Glutamatergic neuron (in vitro differentiated cells): Measurements from ENCODE around the gene SLC30A3. TPM values are rescaled to one million over a fixed set of nuclear protein-coding genes. Genes with fewer than 3 reads are reported as not detected.
A peak's percentile ranks its signal among the peaks of the same experiment; 100 is the strongest.

Experiments used
- DNase-seq: peaks from one replicate; pipeline ENCODE4 v3.0.0; 2022
- H3K27ac Mint-ChIP-seq: one replicate; pipeline ENCODE4 v1.8.0; 2020; ENCODE audit warnings: mild to moderate bottlenecking, mixed read lengths, inconsistent platforms; ENCODE audit not compliant: unreplicated experiment
- H3K27me3 Mint-ChIP-seq: one replicate; pipeline ENCODE4 v1.8.0; 2020; ENCODE audit warnings: mild to moderate bottlenecking, moderate library complexity, mixed read lengths, inconsistent platforms; ENCODE audit not compliant: unreplicated experiment
- H3K36me3 Mint-ChIP-seq: one replicate; pipeline ENCODE4 v1.8.0; 2020; ENCODE audit warnings: mild to moderate bottlenecking, mixed read lengths, inconsistent platforms; ENCODE audit not compliant: unreplicated experiment
- H3K4me1 Mint-ChIP-seq: one replicate; pipeline ENCODE4 v1.8.0; 2020; ENCODE audit warnings: mild to moderate bottlenecking, low read depth, mixed read lengths, inconsistent platforms; ENCODE audit not compliant: unreplicated experiment
- H3K4me3 Mint-ChIP-seq: one replicate; pipeline ENCODE4 v1.8.0; 2020; ENCODE audit warnings: mild to moderate bottlenecking, mixed read lengths, inconsistent platforms; ENCODE audit not compliant: unreplicated experiment
- H3K9me3 Mint-ChIP-seq: one replicate; pipeline ENCODE4 v1.8.0; 2020; ENCODE audit warnings: mild to moderate bottlenecking, moderate library complexity, mixed read lengths, inconsistent platforms; ENCODE audit not compliant: unreplicated experiment
- CTCF ChIP-seq: fragments of 200-600 bp; sonication (generic); IDR thresholded peaks from one replicate; pipeline ENCODE4 v1.5.0; 2021; ENCODE audit not compliant: partially characterized antibody, unreplicated experiment
- total RNA-seq: library from RNA; stranded (reverse); fragmentation: NEBNext Ultra II Directional; extraction: Animal tissue kit (Norgen Biotek cat#: 25700); gene quantifications from one replicate; pipeline ENCODE4 v1.2.1, GENCODE V29; 2021; ENCODE audit not compliant: unreplicated experiment

SLC30A3 gene
- total RNA-seq, 1 donor from 2014 or later: 1.3 TPM

GRCh38 chr2:27211241-27211942 is 51.5 kb downstream of the SLC30A3 start:
- DNase-seq: no peak
- H3K27ac Mint-ChIP-seq: no peak overlapping the region
- H3K9me3 Mint-ChIP-seq: peaks cover 4% of the 10 kb centered on the region
- TF ChIP-seq CTCF: no peak
- no peaks in the 10 kb centered on the region for H3K4me1 Mint-ChIP-seq
- peaks cover 2% of the 10 kb centered on the region for H3K27me3 Mint-ChIP-seq
- H3K4me3 Mint-ChIP-seq: peak overlapping the region; percentile 91
- H3K36me3 Mint-ChIP-seq: no peaks in the 10 kb centered on the region

- DNase-seq: no peak
- Mint-ChIP-seq H3K27me3 (peaks cover 2% of the 10 kb centered on the region), H3K36me3 (no peaks in the 10 kb centered on the region), H3K4me1 (no peaks in the 10 kb centered on the region), H3K4me3 (peak overlapping the region; percentile 66), H3K27ac (no peak overlapping the region), H3K9me3 (peaks cover 4% of the 10 kb centered on the region)
- no peak for TF ChIP-seq CTCF
Observed at GRCh38 chr2:27209621-27210401, 53.0 kb downstream of the SLC30A3 start.

GRCh38 chr2:27208486-27209050 is 54.3 kb downstream of the SLC30A3 start:
- Mint-ChIP-seq H3K27me3 (peaks cover 2% of the 10 kb centered on the region), H3K36me3 (no peaks in the 10 kb centered on the region), H3K4me1 (no peaks in the 10 kb centered on the region), H3K27ac (no peak overlapping the region), H3K9me3 (peaks cover 5% of the 10 kb centered on the region), H3K4me3 (no peak overlapping the region)
- DNase-seq: no peak
- TF ChIP-seq CTCF: no peak

GRCh38 chr2:27206346-27206745 is 56.5 kb downstream of the SLC30A3 start:
- TF ChIP-seq CTCF: no peak
- no peak for DNase-seq
- Mint-ChIP-seq H3K9me3 (peaks cover 4% of the 10 kb centered on the region), H3K27ac (no peak overlapping the region), H3K4me3 (no peak overlapping the region), H3K36me3 (no peaks in the 10 kb centered on the region), H3K4me1 (no peaks in the 10 kb centered on the region), H3K27me3 (no peaks in the 10 kb centered on the region)

- DNase-seq: no peak
- no peaks in the 10 kb centered on the region for H3K27me3 Mint-ChIP-seq
- H3K4me1 Mint-ChIP-seq: no peaks in the 10 kb centered on the region
- TF ChIP-seq CTCF: no peak
- no peak overlapping the region for H3K27ac Mint-ChIP-seq
- no peak overlapping the region for H3K4me3 Mint-ChIP-seq
- H3K36me3 Mint-ChIP-seq: no peaks in the 10 kb centered on the region
- H3K9me3 Mint-ChIP-seq: peaks cover 4% of the 10 kb centered on the region
Observed at GRCh38 chr2:27205206-27205605, 57.6 kb downstream of the SLC30A3 start.
